H9 (cell line): ENCODE results near the gene IGSF5. TPM values are rescaled to one million over a fixed set of nuclear protein-coding genes. Genes with fewer than 3 reads are reported as not detected.

Experiments
- DNase-seq: peaks from one replicate; pipeline ENCODE4 v3.0.0-alpha.2; 2017
- H2AFZ ChIP-seq: one replicate; pipeline ENCODE4 v1.6.1; 2013; ENCODE audit warnings: mild to moderate bottlenecking, low read length, control low read depth, moderate library complexity
- H2AK5ac ChIP-seq: 2 replicates; pipeline ENCODE4 v1.6.1; 2013; ENCODE audit warnings: low read length, control low read depth, mixed read lengths; ENCODE audit not compliant: insufficient read length
- H2BK120ac ChIP-seq: one replicate; pipeline ENCODE4 v1.6.1; 2013; ENCODE audit warnings: low read depth, mild to moderate bottlenecking, low read length, control low read depth, inconsistent platforms; ENCODE audit not compliant: poor library complexity, severe bottlenecking
- H2BK12ac ChIP-seq: 2 replicates; pipeline ENCODE4 v1.6.1; 2013; ENCODE audit warnings: low read length, control low read depth, mixed read lengths, low read depth; ENCODE audit not compliant: insufficient read length
- H2BK15ac ChIP-seq: 2 replicates; pipeline ENCODE4 v1.6.1; 2013; ENCODE audit warnings: low read depth, low read length, control low read depth
- H2BK20ac ChIP-seq: one replicate; pipeline ENCODE4 v1.6.1; 2013; ENCODE audit warnings: low read depth, mild to moderate bottlenecking, low read length, control low read depth, inconsistent platforms; ENCODE audit not compliant: poor library complexity, severe bottlenecking
- H2BK5ac ChIP-seq: 2 replicates; pipeline ENCODE4 v1.6.1; 2013; ENCODE audit warnings: low read length, control low read depth, mixed read lengths; ENCODE audit not compliant: insufficient read length
- H3K14ac ChIP-seq: 2 replicates; pipeline ENCODE4 v1.6.1; 2013; ENCODE audit warnings: low read length, control low read depth; ENCODE audit not compliant: insufficient read depth
- H3K18ac ChIP-seq: 2 replicates; pipeline ENCODE4 v1.6.1; 2013; ENCODE audit warnings: low read depth, mild to moderate bottlenecking, mixed read lengths, low read length, control low read depth; ENCODE audit not compliant: insufficient read length
- H3K23ac ChIP-seq: 2 replicates; pipeline ENCODE4 v1.6.1; 2013; ENCODE audit warnings: low read length, control low read depth, mixed read lengths, low read depth; ENCODE audit not compliant: insufficient read length
- H3K23me2 ChIP-seq: 2 replicates; pipeline ENCODE4 v1.6.1; 2013; ENCODE audit warnings: low read depth, mild to moderate bottlenecking, mixed read lengths, low read length, control low read depth; ENCODE audit not compliant: insufficient read length, poor library complexity, severe bottlenecking
- H3K27ac ChIP-seq: 2 replicates; pipeline ENCODE4 v1.5.1; 2013; ENCODE audit warnings: low read length, control low read depth, mixed read lengths, low read depth; ENCODE audit not compliant: insufficient read length
- H3K27me3 ChIP-seq: 2 replicates; pipeline ENCODE4 v1.6.1; 2013; ENCODE audit warnings: low read length, control low read depth, inconsistent platforms; ENCODE audit not compliant: insufficient read depth
- H3K4ac ChIP-seq: 2 replicates; pipeline ENCODE4 v1.6.1; 2013; ENCODE audit warnings: low read depth, mild to moderate bottlenecking, control low read depth, inconsistent platforms, low read length, moderate library complexity
- H3K4me1 ChIP-seq: 2 replicates; pipeline ENCODE4 v1.6.1; 2013; ENCODE audit warnings: low read length, control low read depth, inconsistent platforms; ENCODE audit not compliant: insufficient read depth
- H3K4me2 ChIP-seq: 2 replicates; pipeline ENCODE4 v1.6.1; 2013; ENCODE audit warnings: low read length, control low read depth, mixed read lengths; ENCODE audit not compliant: insufficient read length, insufficient read depth
- H3K56ac ChIP-seq: 2 replicates; pipeline ENCODE4 v1.6.1; 2013; ENCODE audit warnings: low read depth, mild to moderate bottlenecking, mixed read lengths, low read length, control low read depth; ENCODE audit not compliant: insufficient read length
- H3K79me1 ChIP-seq: 2 replicates; pipeline ENCODE4 v1.6.1; 2013; ENCODE audit warnings: low read depth, mild to moderate bottlenecking, moderate library complexity, low read length, control low read depth, inconsistent platforms; ENCODE audit not compliant: insufficient read depth, poor library complexity, severe bottlenecking
- H3K79me2 ChIP-seq: 2 replicates; pipeline ENCODE4 v1.6.1; 2013; ENCODE audit warnings: low read length, control low read depth, inconsistent platforms; ENCODE audit not compliant: insufficient read depth
- H3K9ac ChIP-seq: 2 replicates; pipeline ENCODE4 v1.6.1; 2013; ENCODE audit warnings: low read length, control low read depth, mixed read lengths; ENCODE audit not compliant: insufficient read length; ENCODE audit errors: extremely low read depth
- H3K9me3 ChIP-seq: one replicate; pipeline ENCODE4 v1.6.1; 2013; ENCODE audit warnings: low read depth, low read length, inconsistent platforms; ENCODE audit not compliant: control insufficient read depth
- H3T11ph ChIP-seq: one replicate; pipeline ENCODE4 v1.6.1; 2013; ENCODE audit warnings: mild to moderate bottlenecking, low read length, control low read depth, inconsistent platforms
- H4K20me1 ChIP-seq: one replicate; pipeline ENCODE4 v1.6.1; 2013; ENCODE audit not compliant: control insufficient read depth, insufficient read length, insufficient read depth
- H4K5ac ChIP-seq: 2 replicates; pipeline ENCODE4 v1.6.1; 2013; ENCODE audit warnings: low read depth, mild to moderate bottlenecking, mixed read lengths, low read length, control low read depth; ENCODE audit not compliant: insufficient read length
- H4K8ac ChIP-seq: replicated peaks from 2 replicates; pipeline ENCODE4 v1.6.1; 2013; ENCODE audit warnings: low read length, control low read depth, mixed read lengths, low read depth; ENCODE audit not compliant: insufficient read length
- H4K91ac ChIP-seq: 2 replicates; pipeline ENCODE4 v1.6.1; 2013; ENCODE audit warnings: low read depth, mild to moderate bottlenecking, moderate library complexity, mixed read lengths, low read length, control low read depth; ENCODE audit not compliant: insufficient read length
- H3K27ac Mint-ChIP-seq, 3 experiments: 2 replicates in 2 of 3; 3 replicates in 1 of 3; pipeline ENCODE4 v1.8.0; 2020 to 2021; ENCODE audit warnings: mixed read lengths in 3 of 3, mild to moderate bottlenecking in 1 of 3, moderate library complexity in 1 of 3
- H3K27me3 Mint-ChIP-seq: 2 replicates; pipeline ENCODE4 v1.8.0; 2021; ENCODE audit warnings: low read depth, mild to moderate bottlenecking, moderate library complexity, mixed read lengths
- H3K36me3 Mint-ChIP-seq, 3 experiments: 2 replicates in 2 of 3; 3 replicates in 1 of 3; pipeline ENCODE4 v1.8.0; 2020 to 2021; ENCODE audit warnings: low read depth in 3 of 3, mixed read lengths in 3 of 3; ENCODE audit not compliant: insufficient read depth in 1 of 3
- H3K4me1 Mint-ChIP-seq, 2 experiments: 2 replicates each; pipeline ENCODE4 v1.8.0; 2020; ENCODE audit warnings: mixed read lengths in 2 of 2
- H3K4me3 Mint-ChIP-seq, 2 experiments: 2 replicates in 1 of 2; 3 replicates in 1 of 2; pipeline ENCODE4 v1.8.0; 2020 to 2021; ENCODE audit warnings: mild to moderate bottlenecking in 2 of 2, mixed read lengths in 2 of 2, moderate library complexity in 1 of 2
- H3K9me3 Mint-ChIP-seq, 2 experiments: 2 replicates in 1 of 2; 3 replicates in 1 of 2; pipeline ENCODE4 v1.8.0; 2020; ENCODE audit warnings: mild to moderate bottlenecking in 2 of 2, mixed read lengths in 2 of 2, moderate library complexity in 1 of 2
- CTCF ChIP-seq: fragments of 200-600 bp; sonication (generic); conservative IDR thresholded peaks from 3 replicates; pipeline ENCODE4 v1.8.0; 2021; ENCODE audit warnings: antibody characterized with exemption, mild to moderate bottlenecking
- WGBS: extraction: QIAGEN DNeasy Blood & Tissue Kit; methylation state at CpG from one replicate; pipeline ENCODE4 v1.1.7; 2013; ENCODE audit warnings: missing lambda C conversion rate, low lambda C conversion rate, mixed read lengths; ENCODE audit not compliant: insufficient read length; ENCODE audit errors: extremely low coverage; 5-methylcytosine and 5-hydroxymethylcytosine counted together
- total RNA-seq: library from RNA; stranded (reverse); gene quantifications from 2 replicates; pipeline ENCODE4 v1.2.1, GENCODE V29; 2021

IGSF5 gene
- total RNA-seq, 1 experiment from 2014 or later = 2.1 TPM

- Histone ChIP-seq H3K18ac (no peak overlapping the region), H2AFZ (no peak overlapping the region), H3K23ac (no peak overlapping the region), H2BK12ac (no peak overlapping the region), H2BK120ac (no peak overlapping the region), H3K27me3 (no peaks in the 10 kb centered on the region), H4K20me1 (no peaks in the 10 kb centered on the region), H3K4me2 (no peak overlapping the region), H4K91ac (no peak overlapping the region), H3K56ac (no peak overlapping the region), H3K27ac (no peak overlapping the region), H4K5ac (no peak overlapping the region), H3K14ac (no peak overlapping the region), H3K4ac (no peak overlapping the region), H3K79me1 (no peaks in the 10 kb centered on the region), H3K9ac (no peak overlapping the region), H2BK20ac (no peak overlapping the region), H3K79me2 (no peaks in the 10 kb centered on the region), H2BK5ac (no peak overlapping the region), H3T11ph (no peak overlapping the region), H3K23me2 (no peaks in the 10 kb centered on the region), H4K8ac (no peak overlapping the region), H3K9me3 (no peaks in the 10 kb centered on the region), H3K4me1 (no peaks in the 10 kb centered on the region), H2BK15ac (no peak overlapping the region), H2AK5ac (no peak overlapping the region)
- Mint-ChIP-seq H3K27me3 (no peaks in the 10 kb centered on the region), H3K9me3 (0 out of 5 replicates have a peak, but pooled peaks cover 0 to 2% of the 10 kb centered on the region in 2 experiments), H3K27ac (no peak overlapping the region), H3K36me3 (no peaks in the 10 kb centered on the region; a peak in 2 of 7 replicates), H3K4me1 (no peaks in the 10 kb centered on the region), H3K4me3 (no peak overlapping the region)
- no peak for DNase-seq
- no peak for TF ChIP-seq CTCF
- no CpG with 5 or more reads among the region's 3 CpGs for WGBS
Observed at GRCh38 chr21:39781331-39781730, 36.3 kb downstream of the IGSF5 start.
